Measurements from ENCODE around the gene CDK6.

- TF ChIP-seq CTCF (IDR thresholded peaks at IDR 0.05) (no peak), POLR2A (IDR thresholded peaks at IDR 0.05) (no peak)
Measured at GRCh38 chr7:92793656-92794205, 42.6 kb downstream of the CDK6 start.

Measured in thyroid gland (tissue), 4 donors.